ENCODE results near the gene ECT2. TPM values are rescaled to one million over a fixed set of nuclear protein-coding genes. Genes with fewer than 3 reads are reported as not detected.
A peak's percentile ranks its signal among the peaks of the same experiment; 100 is the strongest.

ECT2 gene
- polyA plus RNA-seq, 1 donor (not counting 4 experiments of a cell fraction or from before 2014, with no cell fraction given), result 34.2 TPM

DNA sequence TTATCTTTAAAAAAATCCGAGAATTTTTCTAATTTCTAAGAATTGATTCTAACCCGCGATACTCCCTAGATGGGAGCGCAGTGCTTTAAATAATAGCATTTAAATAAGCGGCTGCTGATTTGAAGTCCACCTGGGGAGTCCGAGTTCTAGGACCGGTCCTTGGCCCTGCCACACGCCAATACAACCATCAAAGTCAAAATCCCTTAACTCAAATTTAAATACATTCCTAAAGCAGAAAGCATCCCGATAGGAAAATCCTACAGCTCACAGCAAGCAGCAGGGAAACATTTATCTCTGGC, 508 bp upstream of the ECT2 start:
- Histone ChIP-seq H2AFZ (ENCODE audit: control insufficient read depth, low read length) (no peak overlapping the region), H3K36me3 (ENCODE audit: control insufficient read depth in 2 of 2, extremely low read depth in 1 of 2, insufficient read depth in 2 of 2, low read length in 2 of 2) (peaks cover 0 to 4% of the 10 kb centered on the region in 2 experiments), H3K4me3 (ENCODE audit: control insufficient read depth in 2 of 3, extremely low read depth in 1 of 3, insufficient read depth in 2 of 3, low read depth in 1 of 3, low read length in 3 of 3) (peak overlapping the region; percentile 15 to 73 (median 51)), H4K20me1 (ENCODE audit: control insufficient read depth, extremely low read depth, insufficient read depth, low read length) (no peaks in the 10 kb centered on the region), H3K4me1 (ENCODE audit: control insufficient read depth, extremely low read depth, insufficient read depth, low read length) (peaks cover 37% of the 10 kb centered on the region), H3K27ac (ENCODE audit: control insufficient read depth, insufficient read depth, low read length) (peak overlapping the region; percentile 94), H3K9me1 (ENCODE audit: control insufficient read depth, extremely low read depth, insufficient read depth, low read length) (no peaks in the 10 kb centered on the region), H3K27me3 (ENCODE audit: control insufficient read depth, extremely low read depth, insufficient read depth, low read length) (no peaks in the 10 kb centered on the region), H3K9ac (ENCODE audit: control insufficient read depth, extremely low read depth, insufficient read depth, low read length) (peak overlapping the region; percentile 91), H3K9me3 (ENCODE audit: control insufficient read depth, low read depth, low read length) (no peaks in the 10 kb centered on the region), H3K79me2 (ENCODE audit: control insufficient read depth, insufficient read depth, low read length) (peaks cover 41% of the 10 kb centered on the region), H3K4me2 (ENCODE audit: control insufficient read depth, extremely low read depth, insufficient read depth, low read depth, low read length) (peak overlapping the region; percentile 94)
- dilution Hi-C loops (cut with MboI; ENCODE audit: extremely low pct_ligation_motif_present, low sequenced_read_pairs), result no loop called here
- DNase-seq (ENCODE audit: low read depth, low spot score) (no peak), FAIRE-seq (peak; percentile 43)
- no peak for TF ChIP-seq EZH2 (IDR thresholded peaks at IDR 0.05; ENCODE audit: low read length)

DNA sequence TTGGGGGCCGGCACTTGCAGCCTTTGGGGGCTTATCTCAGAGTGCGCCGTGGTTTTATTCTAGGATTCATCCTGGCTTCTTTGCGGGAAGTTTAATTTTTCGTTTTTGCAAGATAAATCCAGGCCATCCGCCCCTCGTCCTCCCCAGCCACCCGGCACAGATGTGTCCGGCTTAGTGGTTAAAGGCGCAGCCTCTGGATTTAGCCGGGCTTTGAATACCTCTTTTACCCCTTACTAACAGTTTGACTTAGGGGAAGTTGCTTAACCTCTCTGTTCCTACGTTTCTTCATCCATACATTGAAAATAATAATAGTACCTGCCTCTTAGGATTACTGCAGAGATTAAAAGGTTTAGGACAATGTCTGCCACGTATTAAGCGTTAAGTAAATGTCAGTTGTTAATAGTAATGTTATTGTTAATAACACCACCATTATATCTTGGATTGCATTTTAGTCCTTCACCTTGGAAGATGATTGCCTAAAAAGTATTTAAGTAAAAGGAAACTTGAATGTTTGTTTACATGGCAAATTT, 714 bp downstream of the ECT2 start:
- Histone ChIP-seq H3K9me3 (ENCODE audit: control insufficient read depth, low read depth, low read length) (no peaks in the 10 kb centered on the region), H3K4me2 (ENCODE audit: control insufficient read depth, extremely low read depth, insufficient read depth, low read depth, low read length) (peak overlapping the region; percentile 77), H2AFZ (ENCODE audit: control insufficient read depth, low read length) (peak overlapping the region; percentile 86), H4K20me1 (ENCODE audit: control insufficient read depth, extremely low read depth, insufficient read depth, low read length) (no peaks in the 10 kb centered on the region), H3K4me1 (ENCODE audit: control insufficient read depth, extremely low read depth, insufficient read depth, low read length) (peaks cover 37% of the 10 kb centered on the region), H3K4me3 (ENCODE audit: control insufficient read depth in 2 of 3, extremely low read depth in 1 of 3, insufficient read depth in 2 of 3, low read depth in 1 of 3, low read length in 3 of 3) (peak overlapping the region; percentile 67 to 71 (median 71)), H3K27me3 (ENCODE audit: control insufficient read depth, extremely low read depth, insufficient read depth, low read length) (no peaks in the 10 kb centered on the region), H3K36me3 (ENCODE audit: control insufficient read depth in 2 of 2, extremely low read depth in 1 of 2, insufficient read depth in 2 of 2, low read length in 2 of 2) (peaks cover 3 to 11% of the 10 kb centered on the region in 2 experiments), H3K9ac (ENCODE audit: control insufficient read depth, extremely low read depth, insufficient read depth, low read length) (peak overlapping the region; percentile 82), H3K79me2 (ENCODE audit: control insufficient read depth, insufficient read depth, low read length) (peaks cover 52% of the 10 kb centered on the region), H3K27ac (ENCODE audit: control insufficient read depth, insufficient read depth, low read length) (peak overlapping the region; percentile 82), H3K9me1 (ENCODE audit: control insufficient read depth, extremely low read depth, insufficient read depth, low read length) (no peaks in the 10 kb centered on the region)
- no peak for DNase-seq (ENCODE audit: low read depth, low spot score)
- TF ChIP-seq, protein P1, sequence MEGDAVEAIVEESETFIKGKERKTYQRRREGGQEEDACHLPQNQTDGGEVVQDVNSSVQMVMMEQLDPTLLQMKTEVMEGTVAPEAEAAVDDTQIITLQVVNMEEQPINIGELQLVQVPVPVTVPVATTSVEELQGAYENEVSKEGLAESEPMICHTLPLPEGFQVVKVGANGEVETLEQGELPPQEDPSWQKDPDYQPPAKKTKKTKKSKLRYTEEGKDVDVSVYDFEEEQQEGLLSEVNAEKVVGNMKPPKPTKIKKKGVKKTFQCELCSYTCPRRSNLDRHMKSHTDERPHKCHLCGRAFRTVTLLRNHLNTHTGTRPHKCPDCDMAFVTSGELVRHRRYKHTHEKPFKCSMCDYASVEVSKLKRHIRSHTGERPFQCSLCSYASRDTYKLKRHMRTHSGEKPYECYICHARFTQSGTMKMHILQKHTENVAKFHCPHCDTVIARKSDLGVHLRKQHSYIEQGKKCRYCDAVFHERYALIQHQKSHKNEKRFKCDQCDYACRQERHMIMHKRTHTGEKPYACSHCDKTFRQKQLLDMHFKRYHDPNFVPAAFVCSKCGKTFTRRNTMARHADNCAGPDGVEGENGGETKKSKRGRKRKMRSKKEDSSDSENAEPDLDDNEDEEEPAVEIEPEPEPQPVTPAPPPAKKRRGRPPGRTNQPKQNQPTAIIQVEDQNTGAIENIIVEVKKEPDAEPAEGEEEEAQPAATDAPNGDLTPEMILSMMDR (optimal IDR thresholded peaks at IDR 0.05 in 1 of 3, IDR thresholded peaks at IDR 0.05 in 1 of 3, conservative IDR thresholded peaks at IDR 0.05 in 1 of 3; ENCODE audit: extremely low read depth in 1 of 3, insufficient read depth in 2 of 3, low read length in 3 of 3), result no peak
- TF ChIP-seq EZH2 (IDR thresholded peaks at IDR 0.05; ENCODE audit: low read length), result no peak
- no peak for FAIRE-seq
- dilution Hi-C loops (cut with MboI; ENCODE audit: extremely low pct_ligation_motif_present, low sequenced_read_pairs), result no loop called here

DNA sequence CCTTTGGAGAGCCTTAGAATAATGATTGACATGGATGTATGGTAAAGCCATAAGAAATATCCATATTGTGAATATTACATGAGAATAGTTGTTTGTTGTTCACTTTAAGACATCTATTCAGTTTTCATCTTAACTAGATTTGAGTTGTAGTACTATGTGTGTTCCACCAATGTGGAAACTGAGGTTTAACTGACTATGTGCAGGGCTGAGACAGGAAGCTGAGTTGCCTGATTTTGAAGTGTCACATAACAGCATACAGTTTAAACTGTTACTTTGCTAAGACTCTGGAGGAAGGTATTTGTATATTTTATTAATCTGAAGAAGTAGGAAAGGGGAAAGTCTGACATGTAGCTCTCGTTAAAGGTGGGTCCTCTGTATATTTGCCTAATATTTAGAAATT, 2.1 kb downstream of the ECT2 start:
- Histone ChIP-seq H2AFZ (ENCODE audit: control insufficient read depth, low read length) (no peak overlapping the region), H3K27ac (ENCODE audit: control insufficient read depth, insufficient read depth, low read length) (no peak overlapping the region), H3K4me3 (ENCODE audit: control insufficient read depth in 2 of 3, extremely low read depth in 1 of 3, insufficient read depth in 2 of 3, low read depth in 1 of 3, low read length in 3 of 3) (peak overlapping the region in 1 of 3 experiments; percentile 3), H3K9me1 (ENCODE audit: control insufficient read depth, extremely low read depth, insufficient read depth, low read length) (no peaks in the 10 kb centered on the region), H3K9ac (ENCODE audit: control insufficient read depth, extremely low read depth, insufficient read depth, low read length) (no peak overlapping the region), H3K27me3 (ENCODE audit: control insufficient read depth, extremely low read depth, insufficient read depth, low read length) (no peaks in the 10 kb centered on the region), H3K9me3 (ENCODE audit: control insufficient read depth, low read depth, low read length) (no peaks in the 10 kb centered on the region), H4K20me1 (ENCODE audit: control insufficient read depth, extremely low read depth, insufficient read depth, low read length) (no peaks in the 10 kb centered on the region), H3K36me3 (ENCODE audit: control insufficient read depth in 2 of 2, extremely low read depth in 1 of 2, insufficient read depth in 2 of 2, low read length in 2 of 2) (peaks cover 3 to 11% of the 10 kb centered on the region in 2 experiments), H3K4me1 (ENCODE audit: control insufficient read depth, extremely low read depth, insufficient read depth, low read length) (peaks cover 37% of the 10 kb centered on the region), H3K79me2 (ENCODE audit: control insufficient read depth, insufficient read depth, low read length) (peaks cover 53% of the 10 kb centered on the region), H3K4me2 (ENCODE audit: control insufficient read depth, extremely low read depth, insufficient read depth, low read depth, low read length) (peak overlapping the region; percentile 12)
- DNase-seq (ENCODE audit: low read depth, low spot score) (no peak), FAIRE-seq (peak; percentile 26)
- dilution Hi-C loops (cut with MboI; ENCODE audit: extremely low pct_ligation_motif_present, low sequenced_read_pairs), result no loop called here
- no peak for TF ChIP-seq EZH2 (IDR thresholded peaks at IDR 0.05; ENCODE audit: low read length)

Data from keratinocyte (primary cell).